GM12875 (cell line): ENCODE data around the gene FOXL2.

ENCODE experiments used
- H3K4me3 ChIP-seq: one replicate; pipeline ENCODE4 v1.5.1; 2011; ENCODE audit warnings: low read depth, low read length, control low read depth
- TF ChIP-seq, protein P1 (sequence below): IDR thresholded peaks from 2 replicates; pipeline ENCODE4 v1.5.1; 2011; ENCODE audit warnings: low read depth, mild to moderate bottlenecking, control low read depth, inconsistent platforms, low read length, moderate library complexity, borderline replicate concordance; ENCODE audit not compliant: insufficient read depth

Gene FOXL2

GRCh38 chr3:138913766-138914165 lies 33.2 kb downstream of the FOXL2 start:
- TF ChIP-seq, protein P1, sequence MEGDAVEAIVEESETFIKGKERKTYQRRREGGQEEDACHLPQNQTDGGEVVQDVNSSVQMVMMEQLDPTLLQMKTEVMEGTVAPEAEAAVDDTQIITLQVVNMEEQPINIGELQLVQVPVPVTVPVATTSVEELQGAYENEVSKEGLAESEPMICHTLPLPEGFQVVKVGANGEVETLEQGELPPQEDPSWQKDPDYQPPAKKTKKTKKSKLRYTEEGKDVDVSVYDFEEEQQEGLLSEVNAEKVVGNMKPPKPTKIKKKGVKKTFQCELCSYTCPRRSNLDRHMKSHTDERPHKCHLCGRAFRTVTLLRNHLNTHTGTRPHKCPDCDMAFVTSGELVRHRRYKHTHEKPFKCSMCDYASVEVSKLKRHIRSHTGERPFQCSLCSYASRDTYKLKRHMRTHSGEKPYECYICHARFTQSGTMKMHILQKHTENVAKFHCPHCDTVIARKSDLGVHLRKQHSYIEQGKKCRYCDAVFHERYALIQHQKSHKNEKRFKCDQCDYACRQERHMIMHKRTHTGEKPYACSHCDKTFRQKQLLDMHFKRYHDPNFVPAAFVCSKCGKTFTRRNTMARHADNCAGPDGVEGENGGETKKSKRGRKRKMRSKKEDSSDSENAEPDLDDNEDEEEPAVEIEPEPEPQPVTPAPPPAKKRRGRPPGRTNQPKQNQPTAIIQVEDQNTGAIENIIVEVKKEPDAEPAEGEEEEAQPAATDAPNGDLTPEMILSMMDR = no peak

GRCh38 chr3:138912237-138912636 lies 34.7 kb downstream of the FOXL2 start:
- H3K4me3 ChIP-seq = no peak overlapping the region
- TF ChIP-seq, protein P1 = no peak

More at GRCh38 chr3:138913766-138914165, 33.2 kb downstream of the FOXL2 start:
- no peak overlapping the region for H3K4me3 ChIP-seq

- H3K4me3 ChIP-seq = no peak overlapping the region
- TF ChIP-seq, protein P1 = no peak
Observed at GRCh38 chr3:138911621-138912020, 35.3 kb downstream of the FOXL2 start.

GRCh38 chr3:138909904-138910303 lies 37.0 kb downstream of the FOXL2 start:
- H3K4me3 ChIP-seq = no peak overlapping the region
- TF ChIP-seq, protein P1 = no peak

GRCh38 chr3:138908846-138909245 lies 38.1 kb downstream of the FOXL2 start:
- H3K4me3 ChIP-seq = no peak overlapping the region
- TF ChIP-seq, protein P1 = no peak

GRCh38 chr3:138907539-138907938 lies 39.4 kb downstream of the FOXL2 start:
- TF ChIP-seq, protein P1 = no peak
- H3K4me3 ChIP-seq = no peak overlapping the region

DNA sequence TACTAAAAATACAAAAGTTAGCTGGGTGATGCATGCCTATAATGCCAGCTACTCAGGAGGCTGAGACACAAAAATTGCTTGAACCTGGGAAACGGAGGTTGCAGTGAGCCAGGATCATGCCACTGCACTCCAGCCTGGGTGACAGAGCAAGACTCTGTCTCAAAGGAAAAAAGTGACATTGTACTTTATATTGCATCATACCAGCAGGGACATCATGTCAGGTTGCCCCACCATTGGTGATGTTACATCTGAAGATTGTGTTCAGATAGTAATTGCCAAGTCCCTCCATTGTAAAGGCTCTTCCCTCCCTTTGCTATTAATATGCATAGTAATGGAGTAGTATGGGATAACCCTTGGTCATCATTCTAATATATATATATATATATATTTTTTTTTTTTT lies 44.8 kb downstream of the FOXL2 start:
- TF ChIP-seq, protein P1 = no peak
- H3K4me3 ChIP-seq = no peak overlapping the region
